ENCODE data around the gene YARS2. TPM values are rescaled to one million over a fixed set of nuclear protein-coding genes. Genes with fewer than 3 reads are reported as not detected.

The YARS2 gene
- polyA plus RNA-seq, 1 donor from 2014 or later, result 25.6 TPM

- no peaks in the 10 kb centered on the region for H3K27me3 ChIP-seq (ENCODE audit: insufficient read depth, low read depth, low read length)
- TF ChIP-seq MXI1 (conservative IDR thresholded peaks at IDR 0.05; ENCODE audit: poor library complexity, severe bottlenecking), result no peak
- no peak for TF ChIP-seq POLR2AphosphoS5 (IDR thresholded peaks at IDR 0.05)
- no peak for TF ChIP-seq EP300 (conservative IDR thresholded peaks at IDR 0.05; ENCODE audit: poor library complexity, severe bottlenecking)
- TF ChIP-seq REST (IDR thresholded peaks at IDR 0.05; ENCODE audit: borderline replicate concordance), result no peak
- TF ChIP-seq CTCF (IDR thresholded peaks at IDR 0.05; ENCODE audit: poor library complexity, severe bottlenecking), result no peak
- TF ChIP-seq RAD21 (conservative IDR thresholded peaks at IDR 0.05), result no peak
- TF ChIP-seq SMC3 (conservative IDR thresholded peaks at IDR 0.05; ENCODE audit: poor library complexity), result no peak
- TF ChIP-seq EZH2 (IDR thresholded peaks at IDR 0.05; ENCODE audit: borderline replicate concordance, insufficient read depth, low read length, poor library complexity, severe bottlenecking), result no peak
- no peak for TF ChIP-seq TAF1 (IDR thresholded peaks at IDR 0.05; ENCODE audit: low read depth)
- no peaks in the 10 kb centered on the region for H4K20me1 ChIP-seq (ENCODE audit: insufficient read depth)
- no peaks in the 10 kb centered on the region for H3K9me2 ChIP-seq (ENCODE audit: insufficient read depth, low read length)
- no peak overlapping the region for H3K9ac ChIP-seq (ENCODE audit: low read length)
- no peak overlapping the region for H3K4me2 ChIP-seq (ENCODE audit: low read length)
- H2AFZ ChIP-seq (ENCODE audit: low read depth, low read length), result no peak overlapping the region
- H3K9me3 ChIP-seq (ENCODE audit: low read length), result no peaks in the 10 kb centered on the region
- no peaks in the 10 kb centered on the region for H3K79me2 ChIP-seq (replicated peaks; ENCODE audit: insufficient read depth, low read length)
- H3K4me3 ChIP-seq (ENCODE audit: low read length), result no peak overlapping the region
- no peaks in the 10 kb centered on the region for H3F3A ChIP-seq (ENCODE audit: insufficient read depth, low read length, poor library complexity, severe bottlenecking)
- H3K36me3 ChIP-seq (ENCODE audit: insufficient read depth, low read length), result no peaks in the 10 kb centered on the region
- no peak overlapping the region for H3K27ac ChIP-seq (ENCODE audit: low read length)
These were observed 32.7 kb upstream of the YARS2 start for GRCh38 chr12:32788405-32788804.

GRCh38 chr12:32785557-32785956, 29.9 kb upstream of the YARS2 start:
- H4K20me1 ChIP-seq (ENCODE audit: insufficient read depth), result no peaks in the 10 kb centered on the region
- no peaks in the 10 kb centered on the region for H3K9me2 ChIP-seq (ENCODE audit: insufficient read depth, low read length)
- H3K9ac ChIP-seq (ENCODE audit: low read length), result no peak overlapping the region
- H3K4me3 ChIP-seq (ENCODE audit: low read length), result no peak overlapping the region
- no peaks in the 10 kb centered on the region for H3K27me3 ChIP-seq (ENCODE audit: insufficient read depth, low read depth, low read length)
- no peaks in the 10 kb centered on the region for H3K79me2 ChIP-seq (replicated peaks; ENCODE audit: insufficient read depth, low read length)
- TF ChIP-seq CTCF (IDR thresholded peaks at IDR 0.05; ENCODE audit: poor library complexity, severe bottlenecking) (no peak), SMC3 (conservative IDR thresholded peaks at IDR 0.05; ENCODE audit: poor library complexity) (no peak), EP300 (conservative IDR thresholded peaks at IDR 0.05; ENCODE audit: poor library complexity, severe bottlenecking) (no peak), EZH2 (IDR thresholded peaks at IDR 0.05; ENCODE audit: borderline replicate concordance, insufficient read depth, low read length, poor library complexity, severe bottlenecking) (no peak), RAD21 (conservative IDR thresholded peaks at IDR 0.05) (no peak), REST (IDR thresholded peaks at IDR 0.05; ENCODE audit: borderline replicate concordance) (no peak), POLR2AphosphoS5 (IDR thresholded peaks at IDR 0.05) (no peak), MXI1 (conservative IDR thresholded peaks at IDR 0.05; ENCODE audit: poor library complexity, severe bottlenecking) (no peak), TAF1 (IDR thresholded peaks at IDR 0.05; ENCODE audit: low read depth) (no peak)
- no peak overlapping the region for H3K27ac ChIP-seq (ENCODE audit: low read length)
- no peak overlapping the region for H3K4me2 ChIP-seq (ENCODE audit: low read length)
- H3F3A ChIP-seq (ENCODE audit: insufficient read depth, low read length, poor library complexity, severe bottlenecking), result no peaks in the 10 kb centered on the region
- no peak overlapping the region for H2AFZ ChIP-seq (ENCODE audit: low read depth, low read length)
- H3K36me3 ChIP-seq (ENCODE audit: insufficient read depth, low read length), result no peaks in the 10 kb centered on the region
- H3K9me3 ChIP-seq (ENCODE audit: low read length), result no peaks in the 10 kb centered on the region
